Stimulated activated CD4-positive, alpha-beta T cell treated with anti-CD3 and anti-CD28 coated beads, Interleukin-12 subunit alpha, Interleukin-12 subunit beta, amount 100 ng/mL, for 4 hours (primary cell): Measurements from ENCODE around the gene IZUMO1R.
"Not testable (repeated sequence)": the region's sequence is repeated elsewhere in the genome, so short reads cannot be mapped to it uniquely, and the experiment has no call there.

ENCODE experiments used
- DNase-seq: peaks from one replicate; pipeline ENCODE4 v3.0.0-alpha.2; 2020

The IZUMO1R gene

DNA sequence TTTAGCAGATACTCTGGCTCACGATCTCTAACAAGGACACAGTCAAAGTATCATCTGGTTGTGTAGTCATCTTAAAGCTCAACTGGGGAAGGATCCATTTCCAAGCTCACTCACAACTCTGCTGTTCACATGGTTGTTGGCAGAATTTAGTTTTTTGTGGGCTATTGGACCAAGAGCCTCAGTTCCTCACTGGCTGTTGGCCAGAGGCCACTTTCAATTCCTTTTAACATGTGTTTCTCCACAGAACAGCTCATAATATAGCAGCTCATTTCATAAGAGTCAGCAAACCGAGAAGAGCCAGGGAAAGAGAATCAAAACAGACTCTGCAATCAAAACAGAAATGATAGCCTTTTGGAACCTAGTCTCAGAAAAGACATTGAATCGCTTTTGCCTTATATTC, 22.6 kb downstream of the IZUMO1R start:
- no peak for DNase-seq

DNA sequence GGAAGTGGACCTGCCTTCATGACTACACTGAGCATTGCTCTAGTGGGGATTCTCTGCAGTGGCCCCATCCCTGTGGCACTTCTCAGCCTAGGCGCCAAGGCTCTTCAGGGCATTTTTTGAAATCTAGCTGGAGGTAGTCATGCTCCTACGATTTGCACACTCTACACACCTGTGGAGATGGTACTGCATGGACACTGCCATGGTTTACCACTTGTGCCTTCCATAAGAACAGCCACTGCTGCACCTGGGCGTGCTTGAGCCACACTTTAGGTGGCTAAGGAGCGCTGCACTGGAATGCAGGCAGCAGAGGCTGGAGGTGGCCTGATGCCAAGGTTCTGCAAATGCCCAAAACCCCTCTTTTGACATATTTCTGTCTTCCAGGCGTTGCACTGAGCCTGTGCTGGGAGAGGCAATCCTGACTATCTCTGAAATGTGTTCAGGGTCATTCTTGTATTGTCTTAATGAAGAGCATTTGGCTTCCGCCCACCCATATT, 24.3 kb downstream of the IZUMO1R start:
- DNase-seq, result no peak

DNA sequence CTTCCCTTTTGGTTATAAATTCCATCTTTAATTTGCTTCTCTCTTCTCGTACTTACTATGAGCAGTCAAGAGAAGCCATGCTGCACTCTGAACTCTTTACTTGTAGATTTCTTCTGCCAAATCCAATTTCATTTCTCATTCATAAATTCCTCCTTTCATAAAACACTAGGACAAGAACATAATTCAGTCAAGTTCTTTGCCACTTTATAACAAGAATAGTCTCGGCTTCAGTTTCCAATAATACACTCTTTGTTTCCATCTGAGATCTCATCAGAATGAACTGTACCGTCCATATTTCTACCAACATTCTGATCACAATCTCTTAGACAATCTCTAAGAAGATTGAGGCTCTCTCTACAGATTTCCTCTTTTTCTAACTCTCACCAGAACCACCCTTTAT, 25.1 kb downstream of the IZUMO1R start:
- no peak for DNase-seq

DNA sequence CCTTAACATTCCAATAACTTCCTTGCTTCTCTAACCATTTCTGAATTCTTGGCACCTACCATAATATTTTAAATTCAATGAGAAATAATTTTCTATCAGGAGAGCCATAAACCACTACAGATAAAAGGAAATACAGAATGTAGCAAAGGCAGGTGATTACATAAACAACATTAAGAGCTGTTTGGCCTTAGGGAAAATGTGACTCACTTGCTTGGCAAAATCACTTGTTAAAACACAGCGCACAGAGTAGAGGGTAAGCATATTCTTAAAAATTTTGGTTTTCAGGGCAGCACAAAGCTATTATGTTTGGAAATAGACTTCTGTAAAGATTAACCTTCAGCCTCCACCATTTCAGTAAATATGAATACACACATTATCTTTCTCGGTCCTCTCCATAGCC, 26.4 kb downstream of the IZUMO1R start:
- DNase-seq, result no peak

DNA sequence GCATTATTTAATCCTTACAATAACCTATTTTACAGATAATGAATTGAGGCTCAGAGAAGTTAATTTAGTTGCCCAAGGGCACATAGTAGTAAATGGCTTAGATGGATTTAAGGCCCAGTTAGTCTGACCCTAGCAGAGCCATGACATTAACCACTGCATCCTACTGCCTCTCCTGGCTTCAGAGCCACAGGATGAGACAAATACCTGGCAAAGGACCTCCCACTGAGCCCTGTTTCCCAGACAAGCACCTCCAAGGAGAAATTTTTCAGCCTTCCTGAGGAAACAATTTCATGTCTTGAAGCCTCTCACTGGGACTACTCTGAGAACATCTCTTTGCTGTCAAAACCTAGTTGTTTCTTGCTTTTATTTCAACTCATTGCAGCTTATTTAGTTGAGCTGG, 28.4 kb downstream of the IZUMO1R start:
- DNase-seq, result no peak

DNA sequence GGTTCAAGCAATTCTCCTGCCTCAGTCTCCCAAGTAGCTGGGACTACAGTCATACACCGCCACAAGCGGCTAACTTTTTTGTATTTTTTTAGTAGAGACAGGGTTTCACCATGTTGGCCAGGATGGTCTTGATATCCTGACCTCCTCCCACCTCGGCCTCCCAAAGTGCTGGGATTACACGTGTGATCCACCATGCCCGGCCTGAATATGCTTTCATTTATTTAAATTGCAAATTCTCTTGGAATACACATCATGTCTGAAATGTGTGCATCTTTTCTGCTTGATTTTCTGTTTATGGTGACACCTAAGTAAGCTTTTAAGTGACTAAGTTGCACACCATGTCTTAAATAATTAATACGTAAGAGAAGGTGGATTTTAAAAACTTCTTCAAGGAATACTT, 31.7 kb downstream of the IZUMO1R start:
- DNase-seq, result no peak

DNA sequence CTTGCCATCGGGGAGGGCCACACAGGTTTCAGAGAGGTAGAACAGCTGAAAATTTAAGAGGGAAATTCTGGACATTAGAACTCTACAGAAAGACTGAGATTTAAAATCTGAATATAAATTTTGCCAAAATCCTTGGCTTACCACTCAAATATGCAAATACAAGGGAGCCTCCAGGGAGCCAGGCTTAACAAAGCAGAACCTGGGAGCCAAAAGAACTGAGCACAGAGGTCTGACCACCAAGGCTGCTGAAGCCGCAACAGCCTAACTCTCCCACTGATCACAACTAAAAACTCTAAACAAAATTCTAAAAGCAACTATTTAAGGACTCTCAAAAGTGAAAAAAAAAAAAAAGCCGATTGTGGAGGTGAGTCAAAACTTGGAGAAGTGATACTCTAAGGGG, 34.3 kb downstream of the IZUMO1R start:
- no peak for DNase-seq

DNA sequence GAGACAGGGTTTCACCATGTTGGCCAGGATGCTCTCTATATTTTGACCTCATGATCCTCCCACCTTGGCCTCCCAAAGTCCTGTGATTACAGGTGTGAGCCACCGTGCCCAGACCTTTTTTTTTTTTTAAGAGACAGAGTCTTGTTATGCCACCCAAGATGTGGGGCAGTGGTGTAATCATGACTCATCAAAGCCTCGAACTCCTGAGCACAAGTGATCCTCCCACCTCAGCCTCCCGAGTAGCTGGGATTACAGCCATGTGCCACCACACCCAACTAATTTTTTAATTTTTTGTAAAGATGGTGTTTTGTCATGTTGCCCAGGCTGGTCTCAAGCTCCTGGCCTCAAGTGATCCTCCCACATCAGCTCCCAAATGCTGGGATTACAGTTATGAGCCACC, 37.9 kb downstream of the IZUMO1R start:
- no peak for DNase-seq

DNA sequence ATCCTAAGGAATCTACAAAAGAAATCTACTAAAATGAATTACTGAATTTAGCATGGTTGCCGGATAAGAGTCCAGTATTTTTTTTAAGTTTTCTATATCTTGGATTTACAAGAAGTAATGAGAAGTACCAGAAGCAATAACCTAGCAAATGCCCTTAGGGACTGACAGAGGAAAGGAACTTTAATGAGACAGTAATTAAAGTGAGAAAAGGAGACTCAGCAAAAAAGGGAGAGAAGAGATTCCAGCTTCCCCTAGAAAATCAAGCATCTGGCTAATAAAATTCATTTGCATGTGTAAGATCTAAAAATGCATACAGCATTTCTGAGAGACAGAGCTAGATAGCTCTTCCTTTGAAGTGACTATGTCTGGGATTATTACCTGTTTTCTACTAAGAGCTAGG, 39.1 kb downstream of the IZUMO1R start:
- DNase-seq, result no peak

DNA sequence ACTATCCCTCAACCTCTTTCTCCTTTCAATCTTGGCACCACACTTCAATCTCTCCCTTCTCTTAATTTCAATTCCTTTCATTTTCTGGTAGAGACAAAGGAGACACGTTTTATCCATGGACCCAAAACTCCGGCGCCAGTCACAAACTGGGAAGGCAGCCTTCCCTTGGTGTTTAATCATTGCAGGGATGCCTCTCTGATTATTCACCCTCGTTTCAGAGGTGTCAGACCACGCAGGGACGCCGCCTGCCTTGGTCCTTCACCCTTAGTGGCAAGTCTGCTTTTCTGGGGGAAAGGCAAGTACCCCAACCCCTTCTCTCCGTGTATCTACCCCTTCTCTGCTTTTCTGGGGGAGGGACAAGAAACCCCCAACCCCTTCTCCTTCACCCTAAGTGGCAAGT, 41.9 kb downstream of the IZUMO1R start:
- not testable (repeated sequence) for DNase-seq

DNA sequence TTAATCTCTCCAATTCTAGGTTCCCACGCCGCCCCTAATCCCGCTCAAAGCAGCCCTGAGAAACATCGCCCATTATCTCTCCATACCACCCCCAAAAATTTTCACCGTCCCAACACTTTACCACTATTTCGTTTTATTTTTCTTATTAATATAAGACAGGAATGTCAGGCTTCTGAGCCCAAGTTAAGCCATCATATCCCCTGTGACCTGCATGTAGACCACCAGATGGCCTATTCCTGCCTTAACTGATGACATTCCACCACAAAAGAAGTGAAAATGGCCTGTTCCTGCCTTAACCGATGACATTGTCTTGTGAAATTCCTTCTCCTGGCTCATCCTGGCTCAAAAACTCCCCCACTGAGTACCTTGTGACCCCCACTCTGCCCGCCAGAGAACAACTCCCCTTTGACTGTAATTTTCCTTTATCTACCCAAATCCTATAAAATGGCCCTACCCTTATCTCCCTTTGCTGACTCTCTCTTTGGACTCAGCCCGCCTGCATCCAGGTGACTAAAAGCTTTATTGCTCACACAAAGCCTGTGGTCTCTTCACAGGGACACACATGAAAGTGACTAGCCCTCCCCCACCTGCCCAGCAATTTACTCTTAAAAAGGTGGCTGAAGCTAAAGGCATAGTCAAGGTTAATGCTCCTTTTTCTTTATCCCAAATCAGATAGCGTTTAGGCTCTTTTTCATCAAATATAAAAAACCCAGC, 46.6 kb downstream of the IZUMO1R start:
- DNase-seq, result not testable (repeated sequence)
